Immature natural killer cell (primary cell): ENCODE data around the gene ACTR2. TPM values are rescaled to one million over a fixed set of nuclear protein-coding genes. Genes with fewer than 3 reads are reported as not detected.
A peak's percentile ranks its signal among the peaks of the same experiment; 100 is the strongest.
"Not testable (repeated sequence)": the region's sequence is repeated elsewhere in the genome, so short reads cannot be mapped to it uniquely, and the experiment has no call there.

Experiments
- DNase-seq, 3 donors: peaks; one replicate each; pipeline ENCODE4 v3.0.0; 2022; ENCODE audit warnings: mixed read lengths in 1 of 3
- H3K27ac Mint-ChIP-seq, 6 donors: one replicate each; pipeline ENCODE4 v1.8.0; 2020; ENCODE audit warnings: mixed read lengths in 6 of 6, mild to moderate bottlenecking in 5 of 6, inconsistent platforms in 4 of 6, moderate library complexity in 3 of 6
- H3K27me3 Mint-ChIP-seq, 3 donors: one replicate each; pipeline ENCODE4 v1.8.0; 2020 to 2021; ENCODE audit warnings: low read depth in 3 of 3, mild to moderate bottlenecking in 3 of 3, mixed read lengths in 3 of 3, moderate library complexity in 3 of 3, inconsistent platforms in 1 of 3
- H3K36me3 Mint-ChIP-seq, 3 donors: one replicate each; pipeline ENCODE4 v1.8.0; 2020; ENCODE audit warnings: mixed read lengths in 3 of 3, inconsistent platforms in 2 of 3, mild to moderate bottlenecking in 2 of 3
- H3K4me1 Mint-ChIP-seq, 2 donors: one replicate each; pipeline ENCODE4 v1.8.0; 2020; ENCODE audit warnings: inconsistent platforms in 2 of 2, mild to moderate bottlenecking in 2 of 2, mixed read lengths in 2 of 2, moderate library complexity in 1 of 2
- H3K4me3 Mint-ChIP-seq, 5 donors: one replicate each; pipeline ENCODE4 v1.8.0; 2020; ENCODE audit warnings: mild to moderate bottlenecking in 5 of 5, mixed read lengths in 5 of 5, inconsistent platforms in 3 of 5, moderate library complexity in 3 of 5
- H3K9me3 Mint-ChIP-seq, 6 donors: one replicate each; pipeline ENCODE4 v1.8.0; 2020; ENCODE audit warnings: mild to moderate bottlenecking in 6 of 6, mixed read lengths in 6 of 6, inconsistent platforms in 4 of 6, moderate library complexity in 3 of 6
- polyA plus RNA-seq, 3 donors: library from polyadenylated mRNA; unstranded; fragments of 300-500 nt; fragmentation: Illumina TruSeq; gene quantifications; one replicate each; pipeline ENCODE4 v1.2.3, GENCODE V29; 2021

Gene ACTR2
- polyA plus RNA-seq, 3 donors from 2014 or later: 292 to 478 (median 422) TPM

DNA sequence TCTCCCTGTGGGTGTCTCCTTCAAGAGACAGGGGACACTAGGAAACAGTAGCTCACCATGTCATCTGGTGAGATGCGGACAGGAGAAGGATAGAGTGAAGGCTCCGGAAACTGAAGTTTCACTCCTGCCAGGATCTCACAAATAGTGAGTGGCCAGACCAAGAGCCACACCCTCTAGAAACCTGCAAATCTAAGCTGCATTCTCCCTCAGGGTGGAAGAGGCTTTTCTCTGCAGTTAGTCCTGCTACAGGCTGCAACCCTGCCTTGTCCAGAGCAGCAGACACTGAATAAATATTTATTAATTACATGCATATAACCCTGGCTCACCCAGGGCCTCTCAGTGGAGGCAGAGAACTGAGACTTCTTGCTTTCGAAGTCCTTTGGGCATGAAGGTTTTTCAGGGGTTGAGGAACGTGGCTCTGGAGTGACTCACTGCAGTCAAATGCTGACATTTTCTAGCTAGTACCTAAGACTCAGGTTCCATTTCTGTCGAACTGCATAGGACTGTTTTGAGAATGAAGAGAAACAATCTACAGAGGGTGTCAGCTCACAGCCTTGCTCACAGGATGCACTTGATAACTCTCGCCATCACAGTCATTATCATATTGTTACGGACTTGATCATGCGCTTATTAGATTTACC lies 87.3 kb downstream of the ACTR2 start:
- Mint-ChIP-seq H3K27me3 (peaks cover 0 to 4% (median 3%) of the 10 kb centered on the region in 3 donors), H3K4me3 (no peak overlapping the region), H3K27ac (no peak overlapping the region)

DNA sequence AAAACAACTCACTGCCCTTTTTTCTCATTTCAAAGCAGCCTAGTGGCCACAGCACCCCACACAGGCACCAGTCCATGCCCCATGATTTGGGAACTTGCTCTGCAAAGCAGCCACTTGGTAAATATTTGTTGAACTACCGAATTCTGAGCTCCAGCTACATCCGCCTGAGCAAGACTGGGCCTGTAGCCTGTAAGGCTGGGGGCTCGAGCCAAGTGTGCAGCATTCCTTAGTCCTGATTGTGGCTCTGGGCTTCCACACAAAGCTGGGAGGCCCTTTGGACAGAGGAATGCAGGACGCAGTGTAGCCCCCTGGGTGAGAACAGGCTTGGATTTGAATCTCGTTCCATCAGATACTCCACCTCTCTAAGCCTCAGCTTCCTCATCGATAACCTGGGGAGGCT lies 88.4 kb downstream of the ACTR2 start:
- DNase-seq: no peak
- Mint-ChIP-seq H3K9me3 (no peaks in the 10 kb centered on the region), H3K27me3 (peaks cover 0 to 5% (median 3%) of the 10 kb centered on the region in 3 donors), H3K4me3 (no peak overlapping the region), H3K4me1 (peaks cover 2 to 8% of the 10 kb centered on the region in 2 donors), H3K36me3 (peaks cover 17 to 27% (median 23%) of the 10 kb centered on the region in 3 donors), H3K27ac (no peak overlapping the region)

More for the DNA sequence above, 87.3 kb downstream of the ACTR2 start:
- no peak for DNase-seq
- Mint-ChIP-seq H3K4me1 (peaks cover 0 to 2% of the 10 kb centered on the region in 2 donors), H3K36me3 (peaks cover 17 to 28% (median 24%) of the 10 kb centered on the region in 3 donors), H3K9me3 (no peaks in the 10 kb centered on the region)

DNA sequence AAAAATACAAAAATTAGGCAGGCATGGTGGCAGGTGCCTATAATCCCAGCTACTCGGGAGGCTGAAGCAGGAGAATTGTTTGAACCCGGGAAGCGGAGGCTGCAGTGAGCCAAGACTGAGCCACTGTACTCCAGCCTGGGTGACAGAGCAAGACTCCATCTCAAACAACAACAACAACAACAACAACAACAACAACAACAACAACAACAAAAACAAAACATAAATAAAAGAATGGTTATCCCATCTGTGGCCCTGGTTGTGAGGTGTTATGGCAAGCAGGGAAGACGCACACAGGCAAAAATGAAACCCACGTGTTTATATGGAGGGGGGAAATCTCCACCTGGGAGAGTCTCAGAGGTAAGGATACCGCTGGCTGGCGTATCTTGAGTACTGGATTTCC lies 89.7 kb downstream of the ACTR2 start:
- H3K36me3 Mint-ChIP-seq: peaks cover 17 to 20% (median 17%) of the 10 kb centered on the region in 3 donors
- not testable (repeated sequence) for DNase-seq, H3K9me3 Mint-ChIP-seq, H3K27ac Mint-ChIP-seq, H3K4me1 Mint-ChIP-seq, H3K4me3 Mint-ChIP-seq, H3K27me3 Mint-ChIP-seq

DNA sequence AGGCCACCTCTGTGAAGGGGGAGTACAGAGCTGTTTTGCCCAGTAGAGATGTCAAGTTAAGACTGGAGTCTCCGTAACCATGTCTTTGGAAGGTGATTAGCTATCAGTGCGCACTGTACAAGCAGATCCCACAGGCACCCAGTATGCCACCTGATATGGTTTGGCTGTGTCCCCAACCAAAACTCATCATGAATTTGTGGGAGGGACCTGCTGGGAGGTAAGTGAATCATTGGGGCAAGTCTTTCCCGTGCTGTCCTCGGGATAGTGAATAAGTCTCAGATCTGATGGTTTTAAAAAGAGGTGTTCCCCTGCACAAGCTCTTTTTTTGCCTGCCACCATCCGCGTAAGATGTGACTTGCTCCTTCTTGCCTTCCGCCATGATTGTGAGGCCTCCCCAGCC lies 90.2 kb downstream of the ACTR2 start:
- H3K27ac Mint-ChIP-seq: no peak overlapping the region
- no peak for DNase-seq

DNA sequence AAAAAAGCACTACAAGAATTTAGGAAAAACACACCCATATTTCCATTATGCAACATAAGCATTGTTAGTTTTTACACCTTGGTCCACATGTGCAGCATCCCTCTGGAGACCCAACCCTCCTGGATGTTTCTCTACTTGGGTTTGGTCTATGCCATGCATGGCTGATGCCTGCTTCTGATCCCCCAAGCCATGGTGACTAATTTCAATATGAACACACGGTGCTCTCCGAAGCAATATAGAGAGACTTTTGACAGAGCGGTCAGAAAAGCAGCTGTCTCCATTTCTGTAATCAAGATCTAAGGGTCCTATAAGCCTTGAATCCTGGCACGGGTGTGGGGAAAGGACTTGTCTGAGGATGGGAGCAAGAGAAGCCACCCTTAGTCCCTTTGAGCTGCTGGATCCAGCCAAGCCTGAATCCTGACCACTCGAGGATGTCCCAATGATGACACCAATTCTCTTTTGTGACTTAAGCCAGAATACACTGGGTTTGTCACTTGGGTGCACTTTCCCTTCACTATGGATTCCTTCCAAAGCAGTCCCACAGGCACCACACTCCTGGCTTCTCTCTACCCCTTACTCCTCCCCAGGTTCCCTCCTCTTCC lies 91.5 kb downstream of the ACTR2 start:
- no peaks in the 10 kb centered on the region for H3K9me3 Mint-ChIP-seq

More for the DNA sequence above, 90.2 kb downstream of the ACTR2 start:
- H3K4me1 Mint-ChIP-seq: peaks cover 2 to 8% of the 10 kb centered on the region in 2 donors
- H3K27me3 Mint-ChIP-seq: peaks cover 0 to 5% (median 5%) of the 10 kb centered on the region in 3 donors
- no peaks in the 10 kb centered on the region for H3K9me3 Mint-ChIP-seq
- no peak overlapping the region for H3K4me3 Mint-ChIP-seq
- peaks cover 13 to 16% (median 14%) of the 10 kb centered on the region in 3 donors for H3K36me3 Mint-ChIP-seq

DNA sequence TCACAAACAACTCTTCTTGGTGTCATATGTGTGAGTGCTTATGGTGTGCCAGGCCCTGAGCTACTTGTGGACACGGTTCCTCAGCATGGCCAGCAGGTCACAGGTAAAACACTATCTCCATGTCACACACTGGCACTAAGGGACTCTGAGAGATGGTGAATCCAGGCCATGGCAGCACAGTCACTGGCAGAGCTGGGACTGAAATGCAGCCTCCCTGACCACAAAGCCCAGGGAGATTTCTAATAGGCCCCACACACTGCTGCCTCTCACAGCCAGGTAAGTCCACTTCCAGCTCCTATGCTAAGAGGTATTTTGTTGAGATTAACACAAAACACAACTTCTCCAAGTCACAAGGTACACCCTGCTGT lies 92.0 kb downstream of the ACTR2 start:
- Mint-ChIP-seq H3K9me3 (no peaks in the 10 kb centered on the region), H3K36me3 (peaks cover 0 to 6% (median under 1%) of the 10 kb centered on the region in 3 donors), H3K4me3 (peak overlapping the region in 1 of 5 donors; percentile 72), H3K27ac (peak overlapping the region in 3 of 6 donors; percentile 14 to 87 (median 84)), H3K4me1 (peaks cover 4 to 8% of the 10 kb centered on the region in 2 donors), H3K27me3 (peaks cover 0 to 5% (median 4%) of the 10 kb centered on the region in 3 donors)
- no peak for DNase-seq

More for the DNA sequence above, 91.5 kb downstream of the ACTR2 start:
- peaks cover 4 to 5% (median 5%) of the 10 kb centered on the region in 3 donors for H3K36me3 Mint-ChIP-seq
- DNase-seq: no peak
- H3K4me3 Mint-ChIP-seq: no peak overlapping the region
- peaks cover 0 to 5% (median 4%) of the 10 kb centered on the region in 3 donors for H3K27me3 Mint-ChIP-seq
- H3K27ac Mint-ChIP-seq: peak overlapping the region in 2 of 6 donors; percentile 84 to 87
- H3K4me1 Mint-ChIP-seq: peaks cover 4 to 8% of the 10 kb centered on the region in 2 donors

DNA sequence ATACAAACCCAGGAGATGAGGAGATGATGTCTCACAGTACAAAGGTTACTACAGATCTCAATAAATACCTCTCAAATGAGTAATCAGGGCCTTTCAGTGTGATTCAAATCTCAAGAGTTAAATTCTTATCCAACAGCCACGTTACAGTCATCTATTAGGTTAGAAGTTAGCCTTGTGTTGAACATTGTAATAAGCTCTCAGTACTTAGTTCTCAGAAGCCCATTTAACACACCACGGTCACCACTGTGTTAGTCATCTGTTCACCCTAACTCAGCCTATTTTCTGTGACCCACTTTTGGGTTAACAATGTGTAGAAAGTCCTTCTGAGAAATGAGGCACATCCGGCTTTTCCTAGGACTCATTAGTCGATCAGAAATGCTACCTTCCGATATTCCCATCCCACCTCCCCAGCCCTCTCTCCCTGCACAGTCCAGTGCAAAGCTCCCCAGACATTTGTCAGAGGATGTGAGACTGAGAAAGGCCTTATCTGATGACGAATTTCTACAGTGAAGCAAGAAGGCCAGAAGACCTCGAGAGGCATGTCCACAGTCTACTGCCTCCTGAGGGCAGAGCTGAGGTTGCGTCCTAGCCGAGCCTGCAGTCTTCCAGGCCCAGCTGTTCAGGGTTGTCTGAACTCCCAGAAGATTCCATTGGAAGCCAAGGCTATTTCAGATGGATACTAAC lies 92.6 kb downstream of the ACTR2 start:
- Mint-ChIP-seq H3K4me3 (peak overlapping the region in 1 of 5 donors; percentile 72), H3K4me1 (peaks cover 4 to 8% of the 10 kb centered on the region in 2 donors), H3K27ac (peak overlapping the region in 3 of 6 donors; percentile 14 to 87 (median 84)), H3K27me3 (peaks cover 0 to 7% (median 5%) of the 10 kb centered on the region in 3 donors), H3K36me3 (peaks cover 0 to 6% (median 2%) of the 10 kb centered on the region in 3 donors), H3K9me3 (no peaks in the 10 kb centered on the region)
- DNase-seq: peak in 1 of 3 donors; percentile 43

Other genes with a start within 250 kb of the ACTR2 start
- gene SLC1A4, start 238.4 kb upstream of the ACTR2 start, polyA plus RNA-seq: 10 to 100 TPM in 1 of 3 donors, 1 to 10 TPM in 2; 7.0 to 10.4 (median 8.2) TPM
- gene CEP68, start 171.4 kb upstream of the ACTR2 start, polyA plus RNA-seq: 1 to 10 TPM; 5.8 to 8.6 (median 7.9) TPM
- gene RAB1A, start 97.7 kb upstream of the ACTR2 start, polyA plus RNA-seq: 10 to 100 TPM; 32.7 to 84.7 (median 43.8) TPM
- gene SPRED2, start 204.8 kb downstream of the ACTR2 start, polyA plus RNA-seq: 1 to 10 TPM in 1 of 3 donors, under 1 TPM in 1, not detected in 1; 0.67 to 1.4 TPM